ENCODE data around the gene DLGAP1. TPM values are rescaled to one million over a fixed set of nuclear protein-coding genes. Genes with fewer than 3 reads are reported as not detected.

Gene DLGAP1
- total and polyA plus RNA-seq, 2 of the 8 experiments (the other 6 are each of a cell fraction or from before 2014, with no cell fraction given) = 11.8 to 16.9 TPM

DNA sequence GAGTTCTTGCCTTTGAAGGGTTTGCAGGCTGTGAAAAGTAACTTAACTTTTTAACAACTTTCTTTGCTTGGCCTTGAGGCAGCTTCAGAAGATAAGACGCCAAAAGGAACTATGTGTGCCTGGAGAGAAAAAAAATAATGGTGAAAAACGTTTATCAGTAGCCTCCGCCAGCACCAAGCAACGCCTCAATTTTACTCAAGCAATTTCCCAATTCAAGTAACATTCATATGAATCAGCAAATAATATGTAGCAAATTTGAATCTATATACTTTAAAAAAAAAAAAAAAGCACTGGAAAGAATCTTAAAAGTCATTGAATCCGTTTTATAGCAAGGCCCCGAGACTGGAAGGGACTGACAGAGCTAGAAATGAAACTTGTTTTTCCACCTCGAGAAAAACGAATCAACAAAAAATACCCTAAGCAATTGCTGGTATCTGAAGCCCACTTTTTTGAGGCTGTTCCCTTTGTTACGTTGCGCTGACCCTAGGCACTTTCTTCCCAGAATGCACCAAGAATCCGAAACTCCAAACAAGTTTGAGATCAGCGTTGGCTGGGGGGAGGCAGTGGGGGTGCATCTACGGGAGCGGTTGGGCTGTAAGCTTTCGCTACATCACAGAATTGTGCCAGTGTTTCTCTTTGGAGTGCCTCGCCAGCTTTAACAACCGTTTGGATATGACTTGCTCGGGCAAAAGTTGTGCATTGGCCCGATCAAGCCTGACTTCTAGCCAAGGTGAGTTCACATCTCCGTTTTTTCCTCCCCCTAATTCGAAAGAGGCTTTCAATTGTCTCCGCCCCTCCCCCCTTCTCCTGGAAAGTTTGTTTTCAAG lies 1007.8 kb downstream of the DLGAP1 start:
- Histone ChIP-seq H3K23me2 (ENCODE audit: low read depth, low read length) (peaks cover 13% of the 10 kb centered on the region), H3K4me2 (ENCODE audit: insufficient read depth in 1 of 2, low read depth in 2 of 2, low read length in 2 of 2) (peak overlapping the region; percentile 95), H4K5ac (ENCODE audit: insufficient read length, low read depth, low read length) (peak overlapping the region; percentile 63), H3K27me3 (replicated peaks in 1 of 4; ENCODE audit: control insufficient read depth in 3 of 4, extremely low read depth in 1 of 4, insufficient read depth in 3 of 4, low read length in 3 of 4) (no peaks in the 10 kb centered on the region), H2BK15ac (ENCODE audit: low read length) (peak overlapping the region; percentile 95; the same call in 1 of the 2 replicates), H3K4me3 (ENCODE audit: extremely low read depth in 1 of 4, insufficient read depth in 2 of 4, low read depth in 3 of 4, low read length in 4 of 4) (peak overlapping the region; percentile 73 to 99 (median 87)), H3K36me3 (ENCODE audit: control insufficient read depth in 2 of 4, insufficient read depth in 4 of 4, low read length in 3 of 4) (peaks cover 0 to 3% (median 2%) of the 10 kb centered on the region in 4 experiments; a peak in 2 of 8 replicates), H2BK120ac (replicated peaks; ENCODE audit: low read depth, low read length) (peak overlapping the region; percentile 18), H2BK20ac (ENCODE audit: low read length) (0 out of 2 replicates have a peak overlapping the region, but pooled peaks have one; percentile 61), H3K9ac (replicated peaks in 1 of 4; ENCODE audit: extremely low read depth in 1 of 4, low read depth in 3 of 4, low read length in 3 of 4) (peak overlapping the region; percentile 81 to 97 (median 96)), H2AK5ac (ENCODE audit: low read depth, low read length) (peak overlapping the region; percentile 98; the same call in 1 of the 2 replicates), H3K56ac (replicated peaks; ENCODE audit: insufficient read length, low read depth, low read length) (peak overlapping the region; percentile 96), H4K91ac (replicated peaks; ENCODE audit: insufficient read length, low read length) (peak overlapping the region; percentile 20), H3K79me1 (ENCODE audit: low read depth, low read length) (no peaks in the 10 kb centered on the region), H3K4ac (replicated peaks; ENCODE audit: insufficient read length, low read depth, low read length) (peak overlapping the region; percentile 99), H4K20me1 (replicated peaks in 1 of 2; ENCODE audit: control insufficient read depth in 1 of 2, insufficient read depth in 2 of 2, low read length in 2 of 2) (peaks cover 2 to 4% of the 10 kb centered on the region in 2 experiments), H3K23ac (ENCODE audit: insufficient read length) (no peak overlapping the region), H3K14ac (ENCODE audit: insufficient read length) (no peak overlapping the region), H3K79me2 (ENCODE audit: control insufficient read depth in 1 of 2, insufficient read depth in 2 of 2, low read length in 2 of 2) (peaks cover 21 to 39% of the 10 kb centered on the region in 2 experiments), H3K9me3 (ENCODE audit: insufficient read depth in 2 of 2, low read depth in 1 of 2, low read length in 1 of 2) (no peaks in the 10 kb centered on the region), H2BK5ac (ENCODE audit: low read depth, low read length) (peak overlapping the region; percentile 100), H4K8ac (ENCODE audit: extremely low read depth, insufficient read depth, low read length) (peak overlapping the region; percentile 99; the same call in 1 of the 2 replicates), H2AFZ (ENCODE audit: low read length) (peak overlapping the region; percentile 76; the same call in 1 of the 2 replicates), H3K27ac (ENCODE audit: low read depth, low read length) (peak overlapping the region; percentile 99), H2BK12ac (ENCODE audit: low read depth, low read length) (peak overlapping the region; percentile 100), H3K4me1 (replicated peaks in 1 of 4; ENCODE audit: control insufficient read depth in 3 of 4, insufficient read depth in 4 of 4, low read length in 3 of 4) (peaks cover 6 to 20% (median 12%) of the 10 kb centered on the region in 4 experiments), H3K18ac (ENCODE audit: extremely low read depth, low read length) (peak overlapping the region; percentile 100)
- FAIRE-seq (no peak), DNase-seq (ENCODE audit: low read depth in 1 of 2, low spot score in 2 of 2) (peak in 1 of 2 experiments; percentile 70)
- ChIA-PET POLR2A (ENCODE audit: partially characterized antibody) (interaction anchor here (0.7 to 3.2 kb wide), 21 partner anchors 8 to 219 kb away, joined by 3 to 19 read pairs (median 5); partner anchors contain the start of genes MYL12A and MYL12B), CTCF (ENCODE audit: partially characterized antibody) (interaction anchor here (0.6 to 4.3 kb wide), 13 partner anchors 8 to 217 kb away, joined by 3 to 28 read pairs (median 4); no protein-coding TSS in a partner anchor)
- WGBS, 2 experiments (ENCODE audit: extremely low coverage in 1 of 2, insufficient coverage in 1 of 2, insufficient read length in 1 of 2, insufficient replicate concordance in 2 of 2, low coverage in 1 of 2, low lambda C conversion rate in 2 of 2, missing lambda C conversion rate in 1 of 2) = 15% methylated on average over 22 of the region's 22 CpGs; no CpG with 5 or more reads in 1 of the 2 experiments
- TF ChIP-seq POLR2AphosphoS5 (IDR thresholded peaks at IDR 0.05; ENCODE audit: low read depth, low read length) = peak; percentile 54
- no peak for TF ChIP-seq SP4 (IDR thresholded peaks at IDR 0.05; ENCODE audit: low read length)
- TF ChIP-seq SP1 (IDR thresholded peaks at IDR 0.05; ENCODE audit: low read depth, low read length) = 0 out of 2 replicates have a peak, but pooled peaks have one; percentile 7
- no peak for TF ChIP-seq POU5F1 (IDR thresholded peaks at IDR 0.05; ENCODE audit: low read depth, low read length)
- TF ChIP-seq GABPA (IDR thresholded peaks at IDR 0.05; ENCODE audit: borderline replicate concordance, insufficient read depth, low read length) = no peak
- TF ChIP-seq SIN3A (conservative IDR thresholded peaks at IDR 0.05 in 1 of 2, IDR thresholded peaks at IDR 0.05 in 1 of 2; ENCODE audit: low read depth in 1 of 2, low read length in 2 of 2) = 0 out of 4 replicates have a peak, but pooled peaks of 1 of the 2 experiments have one; percentile 49
- TF ChIP-seq CREB1 (IDR thresholded peaks at IDR 0.05) = peak; percentile 45; the same call in 1 of the 2 replicates
- peak in 1 of 2 experiments; percentile 57; a peak in 1 of 3 replicates for TF ChIP-seq POLR2A (IDR thresholded peaks at IDR 0.05; ENCODE audit: control extremely low read depth in 1 of 2, low read depth in 2 of 2, low read length in 2 of 2)
- no peak for TF ChIP-seq BCL11A (IDR thresholded peaks at IDR 0.05; ENCODE audit: low read depth in 2 of 2, low read length in 2 of 2)
